OCI-LY1 (cell line): ENCODE measurements around the gene CLDN9.

Experiments used
- H2AFZ ChIP-seq: fragments of 200-600 bp; sonication (generic), shearing (Covaris generic); 2 replicates; pipeline ENCODE4 v1.6.0; 2014; ENCODE audit warnings: antibody characterized with exemption, mild to moderate bottlenecking, low read length
- H3F3A ChIP-seq: fragments of 200-600 bp; sonication (generic), shearing (Covaris generic); 2 replicates; pipeline ENCODE4 v1.6.0; 2014; ENCODE audit warnings: mild to moderate bottlenecking, antibody characterized with exemption, low read length, moderate library complexity; ENCODE audit not compliant: insufficient read depth
- H3K27ac ChIP-seq: fragments of 200-600 bp; sonication (generic); 2 replicates; pipeline ENCODE4 v1.5.1; 2014; ENCODE audit warnings: low read length, mixed run types, mild to moderate bottlenecking, low read depth; ENCODE audit not compliant: poor library complexity, severe bottlenecking
- H3K27me3 ChIP-seq: fragments of 200-600 bp; sonication (generic); 2 replicates; pipeline ENCODE4 v1.6.0; 2014; ENCODE audit warnings: antibody characterized with exemption, mild to moderate bottlenecking, low read length, moderate library complexity; ENCODE audit not compliant: insufficient read depth
- H3K36me3 ChIP-seq: fragments of 200-600 bp; sonication (generic); 2 replicates; pipeline ENCODE4 v1.6.1; 2014; ENCODE audit warnings: mild to moderate bottlenecking, antibody characterized with exemption, low read length, moderate library complexity, mixed read lengths; ENCODE audit not compliant: insufficient read depth
- H3K4me1 ChIP-seq: fragments of 200-600 bp; sonication (generic); 2 replicates; pipeline ENCODE4 v1.5.1; 2014; ENCODE audit warnings: mild to moderate bottlenecking, low read length, moderate library complexity; ENCODE audit not compliant: insufficient read depth, severe bottlenecking
- H3K4me2 ChIP-seq: fragments of 200-600 bp; sonication (generic), shearing (Covaris generic); 2 replicates; pipeline ENCODE4 v1.6.1; 2014; ENCODE audit warnings: low read length
- H3K4me3 ChIP-seq: fragments of 200-600 bp; sonication (generic); 2 replicates; pipeline ENCODE4 v1.5.1; 2014; ENCODE audit warnings: low read length, low read depth, mild to moderate bottlenecking, mixed read lengths; ENCODE audit not compliant: poor library complexity, severe bottlenecking
- H3K79me2 ChIP-seq: fragments of 200-600 bp; shearing (Covaris generic); 2 replicates; pipeline ENCODE4 v1.6.1; 2016; ENCODE audit warnings: mixed run types, low read length, mixed read lengths; ENCODE audit not compliant: insufficient read depth
- H3K9ac ChIP-seq: fragments of 200-600 bp; sonication (generic), shearing (Covaris generic); 2 replicates; pipeline ENCODE4 v1.6.1; 2014; ENCODE audit warnings: mild to moderate bottlenecking, low read length, mixed read lengths
- H3K9me2 ChIP-seq: fragments of 200-600 bp; sonication (generic), shearing (Covaris generic); 2 replicates; pipeline ENCODE4 v1.6.1; 2014; ENCODE audit warnings: low read depth, mild to moderate bottlenecking, low read length, mixed read lengths
- H3K9me3 ChIP-seq: fragments of 200-600 bp; shearing (Covaris generic); 2 replicates; pipeline ENCODE4 v1.6.1; 2014; ENCODE audit warnings: low read length, mixed read lengths
- H4K20me1 ChIP-seq: fragments of 200-600 bp; sonication (generic), shearing (Covaris generic); 2 replicates; pipeline ENCODE4 v1.6.0; 2016; ENCODE audit warnings: mild to moderate bottlenecking, low read length; ENCODE audit not compliant: insufficient read depth
- EZH2 ChIP-seq: fragments of 200-600 bp; sonication (generic), shearing (Covaris generic); IDR thresholded peaks from 2 replicates; pipeline ENCODE4 v1.8.0; 2017; ENCODE audit warnings: borderline replicate concordance, mixed run types, mild to moderate bottlenecking, antibody characterized with exemption, low read length, moderate library complexity, mixed read lengths
- TF ChIP-seq, protein P1 (sequence below): fragments of 200-600 bp; sonication (generic), shearing (Covaris generic); IDR thresholded peaks from 2 replicates; pipeline ENCODE4 v1.5.1; 2017; ENCODE audit warnings: mild to moderate bottlenecking, antibody characterized with exemption, low read length, moderate library complexity, mixed read lengths

Gene CLDN9

DNA sequence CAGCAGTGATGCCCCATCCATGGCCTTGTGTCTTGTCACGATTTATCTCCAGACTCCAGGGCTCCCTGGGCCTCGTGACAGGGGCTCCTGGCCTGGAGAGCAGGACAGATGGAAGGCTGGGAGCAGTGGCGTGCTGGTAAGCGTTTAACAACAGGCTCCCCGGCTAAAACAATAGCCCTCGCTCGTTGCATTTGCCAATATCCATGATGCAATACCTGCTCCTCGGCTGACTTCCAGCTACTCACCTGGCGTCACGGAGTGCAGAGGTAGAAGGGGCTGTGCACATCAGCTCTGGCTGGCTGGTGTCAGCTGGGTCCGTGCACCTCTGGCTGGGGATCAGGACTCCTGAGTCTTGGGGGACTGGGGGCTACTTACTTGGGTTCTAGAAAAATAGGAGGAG, 25.5 kb downstream of the CLDN9 start:
- Histone ChIP-seq H3K9ac (no peak overlapping the region), H3K79me2 (no peaks in the 10 kb centered on the region), H2AFZ (no peak overlapping the region), H3K4me1 (no peaks in the 10 kb centered on the region), H4K20me1 (no peaks in the 10 kb centered on the region), H3K9me3 (no peaks in the 10 kb centered on the region), H3K4me3 (no peak overlapping the region), H3K4me2 (no peak overlapping the region), H3F3A (no peaks in the 10 kb centered on the region), H3K9me2 (no peaks in the 10 kb centered on the region), H3K36me3 (no peaks in the 10 kb centered on the region), H3K27me3 (peaks cover 10% of the 10 kb centered on the region), H3K27ac (no peak overlapping the region)
- TF ChIP-seq EZH2: no peak
- TF ChIP-seq, protein P1, sequence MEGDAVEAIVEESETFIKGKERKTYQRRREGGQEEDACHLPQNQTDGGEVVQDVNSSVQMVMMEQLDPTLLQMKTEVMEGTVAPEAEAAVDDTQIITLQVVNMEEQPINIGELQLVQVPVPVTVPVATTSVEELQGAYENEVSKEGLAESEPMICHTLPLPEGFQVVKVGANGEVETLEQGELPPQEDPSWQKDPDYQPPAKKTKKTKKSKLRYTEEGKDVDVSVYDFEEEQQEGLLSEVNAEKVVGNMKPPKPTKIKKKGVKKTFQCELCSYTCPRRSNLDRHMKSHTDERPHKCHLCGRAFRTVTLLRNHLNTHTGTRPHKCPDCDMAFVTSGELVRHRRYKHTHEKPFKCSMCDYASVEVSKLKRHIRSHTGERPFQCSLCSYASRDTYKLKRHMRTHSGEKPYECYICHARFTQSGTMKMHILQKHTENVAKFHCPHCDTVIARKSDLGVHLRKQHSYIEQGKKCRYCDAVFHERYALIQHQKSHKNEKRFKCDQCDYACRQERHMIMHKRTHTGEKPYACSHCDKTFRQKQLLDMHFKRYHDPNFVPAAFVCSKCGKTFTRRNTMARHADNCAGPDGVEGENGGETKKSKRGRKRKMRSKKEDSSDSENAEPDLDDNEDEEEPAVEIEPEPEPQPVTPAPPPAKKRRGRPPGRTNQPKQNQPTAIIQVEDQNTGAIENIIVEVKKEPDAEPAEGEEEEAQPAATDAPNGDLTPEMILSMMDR: no peak

DNA sequence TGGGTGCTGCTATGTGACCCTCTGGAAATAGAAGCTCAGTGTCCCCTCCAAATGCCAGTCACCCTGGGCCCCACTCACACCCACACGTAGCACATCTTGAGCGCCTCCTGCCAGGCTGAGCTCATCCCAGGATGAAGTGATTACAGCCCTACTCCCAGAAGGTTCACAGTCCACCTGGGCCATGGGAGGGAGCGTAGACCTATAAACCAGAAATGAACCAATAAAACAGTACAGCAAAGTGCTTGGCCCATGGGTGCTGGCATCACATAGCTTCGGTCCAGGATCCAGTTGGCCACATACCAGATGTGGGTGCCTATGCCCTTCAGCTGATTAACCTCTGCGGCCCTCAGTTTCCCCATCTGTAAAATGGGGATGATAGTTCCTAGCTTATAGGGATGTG, 26.2 kb downstream of the CLDN9 start:
- Histone ChIP-seq H3K27ac (no peak overlapping the region), H3K4me1 (no peaks in the 10 kb centered on the region), H3F3A (no peaks in the 10 kb centered on the region), H3K4me3 (no peak overlapping the region), H3K4me2 (no peak overlapping the region), H3K36me3 (no peaks in the 10 kb centered on the region), H2AFZ (no peak overlapping the region), H3K9me3 (no peaks in the 10 kb centered on the region), H3K27me3 (peaks cover 10% of the 10 kb centered on the region), H3K9ac (no peak overlapping the region), H3K79me2 (no peaks in the 10 kb centered on the region), H4K20me1 (no peaks in the 10 kb centered on the region), H3K9me2 (no peaks in the 10 kb centered on the region)
- TF ChIP-seq, protein P1: no peak
- no peak for TF ChIP-seq EZH2

DNA sequence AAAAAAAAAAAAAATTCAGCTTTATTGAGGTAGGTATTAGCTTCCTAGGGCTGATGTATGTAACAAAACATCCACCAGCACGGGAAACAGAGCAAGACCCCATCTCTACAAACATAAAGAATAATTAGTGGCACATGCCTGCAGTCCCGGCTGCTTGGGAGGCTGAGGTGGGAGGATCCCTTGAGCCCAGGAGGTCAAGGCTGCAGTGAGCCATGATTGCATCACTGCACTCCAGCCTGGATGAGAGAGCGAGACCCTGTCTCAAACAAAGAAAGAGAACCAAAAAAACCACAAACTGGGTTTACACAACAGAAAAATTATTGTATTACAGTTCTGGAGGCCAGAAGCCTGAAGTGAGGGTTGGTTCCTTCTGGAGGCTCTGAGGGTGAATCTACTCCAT, 29.7 kb downstream of the CLDN9 start:
- Histone ChIP-seq H3K27me3 (peaks cover 10% of the 10 kb centered on the region), H3K4me2 (no peak overlapping the region), H3K36me3 (no peaks in the 10 kb centered on the region), H3K9me3 (no peaks in the 10 kb centered on the region), H2AFZ (no peak overlapping the region), H3K9ac (no peak overlapping the region), H3K9me2 (no peaks in the 10 kb centered on the region), H3K4me3 (no peak overlapping the region), H4K20me1 (no peaks in the 10 kb centered on the region), H3K79me2 (no peaks in the 10 kb centered on the region), H3K4me1 (peaks cover 4% of the 10 kb centered on the region), H3F3A (no peaks in the 10 kb centered on the region), H3K27ac (no peak overlapping the region)
- no peak for TF ChIP-seq EZH2
- TF ChIP-seq, protein P1: no peak
